Measurements from ENCODE around the gene SLFN12L. TPM values are rescaled to one million over a fixed set of nuclear protein-coding genes. Genes with fewer than 3 reads are reported as not detected.

Gene SLFN12L
- total and polyA plus RNA-seq, 12 donors = 0.13 to 2.0 (median 0.50) TPM; not detected in 1

- DNase-seq = peak; percentile 15 to 61 (median 31)
- Histone ChIP-seq H3K9me3 (replicated peaks in 1 of 3) (no peaks in the 10 kb centered on the region), H3K36me3 (replicated peaks in 1 of 2) (no peaks in the 10 kb centered on the region), H3K4me1 (replicated peaks in 1 of 2) (peaks cover 0 to 5% of the 10 kb centered on the region in 2 donors), H3K4me3 (peak overlapping the region in 2 of 4 donors; percentile 9 to 55), H3K27ac (no peak overlapping the region), H3K27me3 (peaks cover 54% of the 10 kb centered on the region)
- TF ChIP-seq, protein P1, sequence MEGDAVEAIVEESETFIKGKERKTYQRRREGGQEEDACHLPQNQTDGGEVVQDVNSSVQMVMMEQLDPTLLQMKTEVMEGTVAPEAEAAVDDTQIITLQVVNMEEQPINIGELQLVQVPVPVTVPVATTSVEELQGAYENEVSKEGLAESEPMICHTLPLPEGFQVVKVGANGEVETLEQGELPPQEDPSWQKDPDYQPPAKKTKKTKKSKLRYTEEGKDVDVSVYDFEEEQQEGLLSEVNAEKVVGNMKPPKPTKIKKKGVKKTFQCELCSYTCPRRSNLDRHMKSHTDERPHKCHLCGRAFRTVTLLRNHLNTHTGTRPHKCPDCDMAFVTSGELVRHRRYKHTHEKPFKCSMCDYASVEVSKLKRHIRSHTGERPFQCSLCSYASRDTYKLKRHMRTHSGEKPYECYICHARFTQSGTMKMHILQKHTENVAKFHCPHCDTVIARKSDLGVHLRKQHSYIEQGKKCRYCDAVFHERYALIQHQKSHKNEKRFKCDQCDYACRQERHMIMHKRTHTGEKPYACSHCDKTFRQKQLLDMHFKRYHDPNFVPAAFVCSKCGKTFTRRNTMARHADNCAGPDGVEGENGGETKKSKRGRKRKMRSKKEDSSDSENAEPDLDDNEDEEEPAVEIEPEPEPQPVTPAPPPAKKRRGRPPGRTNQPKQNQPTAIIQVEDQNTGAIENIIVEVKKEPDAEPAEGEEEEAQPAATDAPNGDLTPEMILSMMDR (IDR thresholded peaks at IDR 0.05) = no peak
- TF ChIP-seq POLR2A (IDR thresholded peaks at IDR 0.05) = no peak
- 9 to 11% (median 10%) methylated on average over 33 to 42 of the region's 42 CpGs for WGBS, 4 donors
- intact Hi-C loops (cut with DNase I) = no loop called here
These were observed 50.4 kb downstream of the SLFN12L start for GRCh38 chr17:35486920-35487732.

DNA sequence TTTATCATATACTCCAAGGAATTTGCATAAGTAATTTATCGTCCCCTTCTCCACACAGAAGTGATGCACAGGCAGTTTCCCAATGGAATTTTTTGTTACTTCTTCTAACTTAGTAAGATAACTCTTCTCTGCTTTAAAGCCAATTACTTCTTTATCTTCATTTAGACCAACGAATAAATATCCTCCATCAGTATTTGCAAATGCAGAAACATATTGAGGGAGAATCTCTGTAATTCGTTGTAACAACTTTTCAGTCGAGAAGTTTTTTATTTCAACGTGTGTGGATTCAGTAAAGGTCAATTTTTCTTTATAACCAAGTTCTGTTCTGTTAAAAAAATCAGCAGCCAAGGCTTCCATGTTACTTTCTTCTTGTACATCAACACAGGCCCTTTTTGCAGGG, 58.2 kb downstream of the SLFN12L start:
- Histone ChIP-seq H3K27me3 (peaks cover 24% of the 10 kb centered on the region), H3K27ac (no peak overlapping the region), H3K36me3 (replicated peaks in 1 of 2) (no peaks in the 10 kb centered on the region), H3K4me3 (no peak overlapping the region), H3K4me1 (replicated peaks in 1 of 2) (no peaks in the 10 kb centered on the region), H3K9me3 (replicated peaks in 1 of 3) (no peaks in the 10 kb centered on the region)
- intact Hi-C loops (cut with DNase I) = no loop called here
- no peak for DNase-seq
- 57 to 68% (median 60%) methylated on average over 5 of the region's 5 CpGs for WGBS, 4 donors
- TF ChIP-seq POLR2A (IDR thresholded peaks at IDR 0.05) = no peak
- TF ChIP-seq, protein P1 (IDR thresholded peaks at IDR 0.05) = no peak

DNA sequence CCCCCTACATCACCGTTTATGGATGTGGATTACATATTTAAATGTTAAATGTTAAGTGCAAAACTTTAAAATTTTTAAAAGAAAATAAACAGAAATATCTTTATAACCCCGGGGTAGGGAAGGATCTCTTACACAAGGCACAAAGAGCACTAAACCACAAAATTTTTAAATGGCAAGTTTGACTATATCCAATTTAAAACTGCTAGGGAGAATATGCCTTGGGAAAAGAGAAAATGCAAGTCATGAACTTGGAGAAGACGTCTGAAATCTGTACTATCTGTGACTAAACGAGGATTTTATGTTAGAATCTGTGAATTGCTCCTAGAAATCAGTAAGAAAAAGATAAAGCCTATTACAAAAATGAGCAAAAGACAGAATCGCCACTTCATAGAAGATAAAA, 60.2 kb downstream of the SLFN12L start:
- WGBS, 4 donors = 52 to 65% (median 62%) methylated on average over 5 of the region's 5 CpGs

GRCh38 chr17:35476283-35476820, 61.1 kb downstream of the SLFN12L start:
- Histone ChIP-seq H3K36me3 (replicated peaks in 1 of 2) (no peaks in the 10 kb centered on the region), H3K4me3 (no peak overlapping the region), H3K27me3 (peaks cover 21% of the 10 kb centered on the region), H3K9me3 (replicated peaks in 1 of 3) (no peaks in the 10 kb centered on the region), H3K4me1 (replicated peaks in 1 of 2) (no peaks in the 10 kb centered on the region), H3K27ac (no peak overlapping the region)
- TF ChIP-seq POLR2A (IDR thresholded peaks at IDR 0.05) = no peak
- TF ChIP-seq, protein P1 (IDR thresholded peaks at IDR 0.05) = no peak
- 57 to 65% (median 61%) methylated on average over 2 of the region's 2 CpGs for WGBS, 4 donors
- DNase-seq = no peak
- intact Hi-C loops (cut with DNase I) = no loop called here

More for the DNA sequence above, 60.2 kb downstream of the SLFN12L start:
- no peak for TF ChIP-seq POLR2A (IDR thresholded peaks at IDR 0.05)
- TF ChIP-seq, protein P1 (IDR thresholded peaks at IDR 0.05) = no peak
- Histone ChIP-seq H3K4me1 (replicated peaks in 1 of 2) (no peaks in the 10 kb centered on the region), H3K9me3 (replicated peaks in 1 of 3) (no peaks in the 10 kb centered on the region), H3K4me3 (no peak overlapping the region), H3K27ac (no peak overlapping the region), H3K36me3 (replicated peaks in 1 of 2) (no peaks in the 10 kb centered on the region), H3K27me3 (peaks cover 24% of the 10 kb centered on the region)
- no peak for DNase-seq
- intact Hi-C loops (cut with DNase I) = no loop called here
